ENCODE measurements around the gene NEUROG1. TPM values are rescaled to one million over a fixed set of nuclear protein-coding genes. Genes with fewer than 3 reads are reported as not detected.
A peak's percentile ranks its signal among the peaks of the same experiment; 100 is the strongest.

Gene NEUROG1
- total RNA-seq, 1 donor from 2014 or later, result not detected

DNA sequence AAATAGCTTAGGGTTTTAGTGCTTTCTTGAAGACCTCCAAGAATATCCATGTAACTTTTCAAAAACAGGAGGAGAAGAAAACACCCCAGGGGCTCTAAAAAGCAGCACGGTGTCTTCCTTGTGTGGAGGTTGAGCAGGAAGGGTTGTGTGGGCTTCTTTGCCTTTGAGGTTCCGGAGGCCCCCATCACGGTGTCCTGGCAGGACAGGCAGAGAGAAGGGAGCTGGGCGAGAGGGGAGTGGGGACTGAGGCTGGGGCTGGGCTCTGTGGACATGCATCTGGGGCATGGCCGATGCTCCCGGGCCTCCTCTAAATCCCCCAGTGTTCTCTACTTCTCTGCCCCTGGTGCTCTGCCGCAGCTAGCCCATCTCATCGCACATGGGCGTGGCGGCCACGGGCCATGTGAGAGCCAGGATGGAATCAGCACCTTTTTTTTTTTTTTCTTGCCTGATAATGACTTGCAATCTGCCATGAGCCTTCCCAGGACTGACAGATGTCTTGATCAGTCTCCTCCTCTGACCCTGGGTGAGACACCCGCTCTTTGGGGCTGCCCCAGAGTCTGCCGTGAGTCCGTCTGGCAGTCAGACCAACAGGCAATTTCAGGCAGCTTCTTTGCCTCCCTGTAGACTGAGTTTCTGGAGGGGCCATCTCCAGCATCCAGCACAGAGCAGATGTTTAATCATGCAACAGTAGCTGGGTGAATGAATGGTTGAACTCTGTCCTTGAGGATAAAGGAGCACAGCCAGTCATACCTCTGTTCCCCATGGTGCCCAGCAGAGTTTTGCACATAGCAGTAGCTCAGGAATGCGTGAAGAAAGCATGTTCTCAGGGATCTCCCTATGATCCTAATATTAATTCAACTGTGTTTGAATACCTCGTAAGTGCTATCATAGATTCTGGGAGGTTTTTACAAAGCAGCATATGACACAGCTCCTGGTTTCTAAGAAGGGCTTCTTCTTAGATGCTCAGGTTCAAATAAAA is 30.9 kb upstream of the NEUROG1 start:
- no peak overlapping the region for H3K4me3 ChIP-seq
- no peaks in the 10 kb centered on the region for H3K9me3 ChIP-seq
- no peaks in the 10 kb centered on the region for H3K36me3 ChIP-seq
- no peaks in the 10 kb centered on the region for H3K4me1 ChIP-seq
- no peak for DNase-seq (ENCODE audit: low spot score in 2 of 2)
- intact Hi-C loops (cut with DNase I), result no loop called here
- no peaks in the 10 kb centered on the region for H3K27me3 ChIP-seq
- no peak overlapping the region for H3K27ac ChIP-seq
- TF ChIP-seq, protein P1, sequence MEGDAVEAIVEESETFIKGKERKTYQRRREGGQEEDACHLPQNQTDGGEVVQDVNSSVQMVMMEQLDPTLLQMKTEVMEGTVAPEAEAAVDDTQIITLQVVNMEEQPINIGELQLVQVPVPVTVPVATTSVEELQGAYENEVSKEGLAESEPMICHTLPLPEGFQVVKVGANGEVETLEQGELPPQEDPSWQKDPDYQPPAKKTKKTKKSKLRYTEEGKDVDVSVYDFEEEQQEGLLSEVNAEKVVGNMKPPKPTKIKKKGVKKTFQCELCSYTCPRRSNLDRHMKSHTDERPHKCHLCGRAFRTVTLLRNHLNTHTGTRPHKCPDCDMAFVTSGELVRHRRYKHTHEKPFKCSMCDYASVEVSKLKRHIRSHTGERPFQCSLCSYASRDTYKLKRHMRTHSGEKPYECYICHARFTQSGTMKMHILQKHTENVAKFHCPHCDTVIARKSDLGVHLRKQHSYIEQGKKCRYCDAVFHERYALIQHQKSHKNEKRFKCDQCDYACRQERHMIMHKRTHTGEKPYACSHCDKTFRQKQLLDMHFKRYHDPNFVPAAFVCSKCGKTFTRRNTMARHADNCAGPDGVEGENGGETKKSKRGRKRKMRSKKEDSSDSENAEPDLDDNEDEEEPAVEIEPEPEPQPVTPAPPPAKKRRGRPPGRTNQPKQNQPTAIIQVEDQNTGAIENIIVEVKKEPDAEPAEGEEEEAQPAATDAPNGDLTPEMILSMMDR (IDR thresholded peaks at IDR 0.05), result no peak

DNA sequence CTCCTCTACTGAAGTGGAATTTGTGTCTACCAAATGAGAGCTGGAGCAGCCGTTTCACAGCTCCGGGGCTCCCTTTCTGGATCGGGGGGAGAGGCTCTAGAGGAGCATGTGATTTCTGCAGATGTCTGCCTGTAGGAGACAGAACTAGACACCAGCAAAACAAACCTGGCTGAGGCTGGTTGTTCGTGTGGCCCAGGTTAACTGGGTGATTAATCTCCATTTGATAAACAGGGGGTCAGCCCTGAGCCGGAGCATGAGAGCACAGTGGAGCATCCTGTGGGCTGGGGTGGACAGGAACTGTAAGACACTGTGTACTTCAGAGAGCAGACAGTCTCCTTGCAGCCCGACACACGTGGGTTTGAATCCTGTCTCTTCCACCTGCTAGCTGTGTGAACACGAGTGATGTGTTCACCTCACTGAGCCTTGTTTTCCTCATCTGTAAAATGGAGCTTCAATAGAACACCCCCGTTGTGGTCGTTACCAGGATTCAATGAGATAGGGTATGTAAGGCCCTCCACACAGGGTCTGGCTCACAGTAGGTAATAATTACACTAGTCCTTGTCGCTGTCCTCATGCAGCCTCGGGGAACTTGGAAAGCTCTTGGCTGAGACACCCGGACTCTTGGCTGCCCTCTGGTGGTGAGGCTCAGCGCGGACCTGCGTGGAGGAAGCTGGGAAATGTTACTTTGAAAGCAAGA is 30.1 kb upstream of the NEUROG1 start:
- intact Hi-C loops (cut with DNase I), result no loop called here
- no peak overlapping the region for H3K4me3 ChIP-seq
- DNase-seq (ENCODE audit: low spot score in 2 of 2), result peak in 1 of 2 donors; percentile 77
- H3K4me1 ChIP-seq, result no peaks in the 10 kb centered on the region
- TF ChIP-seq, protein P1 (IDR thresholded peaks at IDR 0.05), result peak; percentile 39 to 70 (median 69)
- H3K27ac ChIP-seq, result no peak overlapping the region
- H3K9me3 ChIP-seq, result no peaks in the 10 kb centered on the region
- H3K36me3 ChIP-seq, result no peaks in the 10 kb centered on the region
- H3K27me3 ChIP-seq, result no peaks in the 10 kb centered on the region

DNA sequence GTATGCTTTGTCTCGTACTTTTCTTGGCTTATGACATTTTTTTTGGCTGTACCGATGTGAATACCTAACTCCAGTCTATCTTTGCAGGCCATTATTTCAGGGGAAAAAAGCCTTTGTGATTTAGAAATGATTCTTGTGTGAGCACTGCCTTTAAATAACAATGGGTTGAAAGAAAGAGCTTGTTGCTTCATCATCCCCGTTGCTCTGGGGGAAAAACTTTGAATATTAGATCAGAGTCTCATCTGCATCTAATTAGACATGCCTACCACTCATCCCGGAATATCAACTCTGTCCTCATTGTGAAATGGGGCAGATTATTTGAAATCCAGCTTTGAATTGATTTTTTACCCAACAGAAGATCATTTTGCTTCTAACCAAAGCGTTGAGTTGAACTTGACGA is 29.5 kb upstream of the NEUROG1 start:
- intact Hi-C loops (cut with DNase I), result no loop called here
- DNase-seq (ENCODE audit: low spot score in 2 of 2), result no peak
- no peaks in the 10 kb centered on the region for H3K4me1 ChIP-seq
- H3K4me3 ChIP-seq, result no peak overlapping the region
- no peaks in the 10 kb centered on the region for H3K9me3 ChIP-seq
- no peak overlapping the region for H3K27ac ChIP-seq
- TF ChIP-seq, protein P1 (IDR thresholded peaks at IDR 0.05), result no peak
- no peaks in the 10 kb centered on the region for H3K27me3 ChIP-seq
- H3K36me3 ChIP-seq, result no peaks in the 10 kb centered on the region

DNA sequence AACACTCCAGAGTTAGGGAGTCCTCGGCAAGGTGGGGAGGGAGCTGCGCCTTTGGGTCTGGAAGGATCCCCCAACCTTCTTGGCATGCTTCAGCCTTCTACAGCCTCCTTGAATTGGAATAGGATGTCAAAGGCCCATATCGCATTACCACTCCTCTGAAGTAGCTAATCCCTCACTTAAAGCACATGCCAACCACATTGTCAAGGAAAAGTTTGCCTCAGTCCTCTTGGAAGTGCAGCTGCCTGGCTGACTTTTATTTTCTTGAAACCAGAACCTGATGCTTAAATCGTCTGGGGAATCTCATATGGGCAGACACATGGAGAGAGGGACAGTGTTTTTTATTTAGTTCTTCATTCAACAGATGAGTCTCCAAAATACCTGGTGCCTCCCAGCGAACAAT is 28.6 kb upstream of the NEUROG1 start:
- H3K27ac ChIP-seq, result no peak overlapping the region
- intact Hi-C loops (cut with DNase I), result no loop called here
- no peaks in the 10 kb centered on the region for H3K9me3 ChIP-seq
- H3K4me3 ChIP-seq, result no peak overlapping the region
- TF ChIP-seq, protein P1 (IDR thresholded peaks at IDR 0.05), result no peak
- no peaks in the 10 kb centered on the region for H3K27me3 ChIP-seq
- no peaks in the 10 kb centered on the region for H3K4me1 ChIP-seq
- no peaks in the 10 kb centered on the region for H3K36me3 ChIP-seq
- no peak for DNase-seq (ENCODE audit: low spot score in 2 of 2)

DNA sequence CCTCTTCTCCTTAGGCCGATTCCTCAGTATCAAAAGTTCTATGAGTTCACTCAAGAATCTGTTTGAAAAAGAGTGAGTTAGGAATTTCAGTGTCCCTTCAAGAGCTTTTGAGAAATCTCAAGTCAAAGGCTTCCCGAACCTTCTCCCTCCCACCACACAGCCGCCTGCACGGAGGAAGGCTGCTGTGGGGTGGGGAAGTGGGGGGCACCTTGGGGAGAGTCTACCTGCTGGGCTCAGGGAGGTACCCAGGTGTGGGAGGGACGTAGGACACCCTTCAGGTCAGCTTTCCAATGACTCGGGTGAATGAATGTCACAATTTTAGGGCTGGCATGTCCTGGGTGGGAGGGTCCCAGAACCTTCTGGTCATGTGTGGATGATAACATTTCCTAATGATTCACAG is 25.5 kb upstream of the NEUROG1 start:
- intact Hi-C loops (cut with DNase I), result no loop called here
- TF ChIP-seq, protein P1 (IDR thresholded peaks at IDR 0.05), result no peak
- Histone ChIP-seq H3K27ac (no peak overlapping the region), H3K4me1 (no peaks in the 10 kb centered on the region), H3K4me3 (no peak overlapping the region), H3K27me3 (no peaks in the 10 kb centered on the region), H3K36me3 (no peaks in the 10 kb centered on the region), H3K9me3 (no peaks in the 10 kb centered on the region)
- no peak for DNase-seq (ENCODE audit: low spot score in 2 of 2)

Measured in ascending aorta (tissue), 2 donors.